ENCODE results near the gene PPFIA1.

DNA sequence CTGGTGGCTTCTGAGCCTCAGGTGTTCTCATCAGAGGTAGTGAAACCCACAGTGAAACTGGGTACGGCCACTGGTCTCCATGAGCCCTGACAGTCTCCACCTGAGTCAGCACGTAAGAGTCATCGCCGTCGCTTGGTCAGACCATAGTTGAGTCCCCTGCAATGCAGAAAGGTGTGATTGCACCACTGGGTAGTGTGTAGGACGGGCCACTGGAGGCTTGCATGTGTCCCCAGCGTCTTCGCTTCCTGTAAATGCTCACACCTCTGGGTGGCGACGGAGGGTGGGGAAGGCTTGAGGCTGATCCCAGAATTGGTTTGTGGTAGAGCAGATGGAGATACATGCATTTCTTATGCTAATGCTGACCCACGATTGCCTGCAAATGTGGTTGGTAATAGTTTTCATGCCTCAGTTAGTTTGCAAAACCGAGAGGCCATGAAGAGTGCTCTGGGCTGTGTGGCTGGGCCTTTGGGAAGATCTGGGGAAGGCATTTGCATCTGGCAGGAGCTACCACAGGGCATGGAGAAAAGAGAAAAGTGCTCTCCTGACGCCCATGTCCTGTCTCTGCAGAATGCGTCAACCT lies 154.4 kb downstream of the PPFIA1 start:
- TF ChIP-seq, protein P1, sequence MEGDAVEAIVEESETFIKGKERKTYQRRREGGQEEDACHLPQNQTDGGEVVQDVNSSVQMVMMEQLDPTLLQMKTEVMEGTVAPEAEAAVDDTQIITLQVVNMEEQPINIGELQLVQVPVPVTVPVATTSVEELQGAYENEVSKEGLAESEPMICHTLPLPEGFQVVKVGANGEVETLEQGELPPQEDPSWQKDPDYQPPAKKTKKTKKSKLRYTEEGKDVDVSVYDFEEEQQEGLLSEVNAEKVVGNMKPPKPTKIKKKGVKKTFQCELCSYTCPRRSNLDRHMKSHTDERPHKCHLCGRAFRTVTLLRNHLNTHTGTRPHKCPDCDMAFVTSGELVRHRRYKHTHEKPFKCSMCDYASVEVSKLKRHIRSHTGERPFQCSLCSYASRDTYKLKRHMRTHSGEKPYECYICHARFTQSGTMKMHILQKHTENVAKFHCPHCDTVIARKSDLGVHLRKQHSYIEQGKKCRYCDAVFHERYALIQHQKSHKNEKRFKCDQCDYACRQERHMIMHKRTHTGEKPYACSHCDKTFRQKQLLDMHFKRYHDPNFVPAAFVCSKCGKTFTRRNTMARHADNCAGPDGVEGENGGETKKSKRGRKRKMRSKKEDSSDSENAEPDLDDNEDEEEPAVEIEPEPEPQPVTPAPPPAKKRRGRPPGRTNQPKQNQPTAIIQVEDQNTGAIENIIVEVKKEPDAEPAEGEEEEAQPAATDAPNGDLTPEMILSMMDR (IDR thresholded peaks at IDR 0.05), result no peak
- no peak for TF ChIP-seq POLR2A (IDR thresholded peaks at IDR 0.05)
- TF ChIP-seq EP300 (IDR thresholded peaks at IDR 0.05), result no peak

Measured in ovary (tissue), 3 donors.